Renal cortex interstitium (tissue), 15 donors: ENCODE measurements around the gene STUB1. TPM values are rescaled to one million over a fixed set of nuclear protein-coding genes. Genes with fewer than 3 reads are reported as not detected.
A peak's percentile ranks its signal among the peaks of the same experiment; 100 is the strongest.

Experiments
- DNase-seq, 11 donors: peaks; one replicate each; pipeline ENCODE4 v3.0.0-alpha.2; 2013; ENCODE audit warnings: low read depth in 9 of 11, low spot score in 4 of 11; ENCODE audit errors: extremely low read depth in 1 of 11
- long read RNA-seq, 16 experiments: transcript quantifications; one replicate each; lab custom pipeline, GENCODE V29; 2026
- polyA plus RNA-seq, 3 donors: library from polyadenylated mRNA; unstranded; fragments of 120-200 nt; gene quantifications; one replicate each; pipeline ENCODE4 v1.2.1, GENCODE V29; 2013; ENCODE audit not compliant: insufficient read length in 3 of 3

STUB1 gene
- 100 to 1,000 TPM in 2 of 3 donors, 10 to 100 TPM in 1; 97.8 to 133 (median 126) TPM for polyA plus RNA-seq
- long read RNA-seq, donor 1, transcript STUB1-201 (7 exons, 1,472 nt) = major isoform, 53 of 61 reads
- long read RNA-seq, donor 1, partial matches to known transcripts = 0 of 61 reads
- long read RNA-seq, donor 1, other reads (novel, unspliced or antisense) = 0 of 61 reads
- long read RNA-seq, donor 2, transcript STUB1-201 (7 exons, 1,472 nt) = major isoform, 37 of 43 reads
- long read RNA-seq, donor 2, partial matches to known transcripts = 0 of 43 reads
- long read RNA-seq, donor 2, other reads (novel, unspliced or antisense) = 0 of 43 reads
- long read RNA-seq, donor 3, transcript STUB1-201 (7 exons, 1,472 nt) = major isoform, 58 of 69 reads
- long read RNA-seq, donor 3, transcript STUB1-204 (6 exons, 875 nt) = minor isoform, 10 of 69 reads
- long read RNA-seq, donor 3, partial matches to known transcripts = 0 of 69 reads
- long read RNA-seq, donor 3, other reads (novel, unspliced or antisense) = 0 of 69 reads
- long read RNA-seq, donor 4, transcript STUB1-201 (7 exons, 1,472 nt) = major isoform, 31 of 36 reads
- long read RNA-seq, donor 4, partial matches to known transcripts = 0 of 36 reads
- long read RNA-seq, donor 4, other reads (novel, unspliced or antisense) = 0 of 36 reads
- long read RNA-seq, donor 5 = 0 reads
- long read RNA-seq, donor 6, transcript STUB1-201 (7 exons, 1,472 nt) = major isoform, 39 of 45 reads
- long read RNA-seq, donor 6, partial matches to known transcripts = 0 of 45 reads
- long read RNA-seq, donor 6, other reads (novel, unspliced or antisense) = 0 of 45 reads
- long read RNA-seq, donor 7, transcript STUB1-201 (7 exons, 1,472 nt) = major isoform, 41 of 50 reads
- long read RNA-seq, donor 7, partial matches to known transcripts = 5 of 50 reads
- long read RNA-seq, donor 7, other reads (novel, unspliced or antisense) = 0 of 50 reads
- long read RNA-seq, donor 8 = 0 reads
- long read RNA-seq, donor 9, transcript STUB1-204 (6 exons, 875 nt) = minor isoform, 9 of 57 reads
- long read RNA-seq, donor 9, transcript STUB1-201 (7 exons, 1,472 nt) = major isoform, 45 of 57 reads
- long read RNA-seq, donor 9, partial matches to known transcripts = 0 of 57 reads
- long read RNA-seq, donor 9, other reads (novel, unspliced or antisense) = 0 of 57 reads
- long read RNA-seq, donor 10, transcript STUB1-201 (7 exons, 1,472 nt) = major isoform, 41 of 49 reads
- long read RNA-seq, donor 10, transcript STUB1-204 (6 exons, 875 nt) = minor isoform, 6 of 49 reads
- long read RNA-seq, donor 10, partial matches to known transcripts = 0 of 49 reads
- long read RNA-seq, donor 10, other reads (novel, unspliced or antisense) = 0 of 49 reads
- long read RNA-seq, donor 11, transcript STUB1-201 (7 exons, 1,472 nt) = major isoform, 26 of 30 reads
- long read RNA-seq, donor 11, partial matches to known transcripts = 0 of 30 reads
- long read RNA-seq, donor 11, other reads (novel, unspliced or antisense) = 0 of 30 reads
- long read RNA-seq, donor 12, transcript STUB1-201 (7 exons, 1,472 nt) = major isoform, 29 of 31 reads
- long read RNA-seq, donor 12, partial matches to known transcripts = 0 of 31 reads
- long read RNA-seq, donor 12, other reads (novel, unspliced or antisense) = 0 of 31 reads
- long read RNA-seq, donor 13 = 0 reads
- long read RNA-seq, donor 14, transcript STUB1-201 (7 exons, 1,472 nt) = major isoform, 48 of 62 reads
- long read RNA-seq, donor 14, partial matches to known transcripts = 0 of 62 reads
- long read RNA-seq, donor 14, other reads (novel, unspliced or antisense) = 12 of 62 reads
- long read RNA-seq, donor 15, transcript STUB1-201 (7 exons, 1,472 nt) = major isoform, 24 of 33 reads
- long read RNA-seq, donor 15, transcript STUB1-204 (6 exons, 875 nt) = minor isoform, 9 of 33 reads
- long read RNA-seq, donor 15, partial matches to known transcripts = 0 of 33 reads
- long read RNA-seq, donor 15, other reads (novel, unspliced or antisense) = 0 of 33 reads
- long read RNA-seq, donor 16, transcript STUB1-204 (6 exons, 875 nt) = minor isoform, 13 of 151 reads
- long read RNA-seq, donor 16, transcript STUB1-201 (7 exons, 1,472 nt) = major isoform, 123 of 151 reads
- long read RNA-seq, donor 16, transcript STUB1-202 (4 exons, 894 nt) = minor isoform, 7 of 151 reads
- long read RNA-seq, donor 16, partial matches to known transcripts = 0 of 151 reads
- long read RNA-seq, donor 16, other reads (novel, unspliced or antisense) = 7 of 151 reads

DNA sequence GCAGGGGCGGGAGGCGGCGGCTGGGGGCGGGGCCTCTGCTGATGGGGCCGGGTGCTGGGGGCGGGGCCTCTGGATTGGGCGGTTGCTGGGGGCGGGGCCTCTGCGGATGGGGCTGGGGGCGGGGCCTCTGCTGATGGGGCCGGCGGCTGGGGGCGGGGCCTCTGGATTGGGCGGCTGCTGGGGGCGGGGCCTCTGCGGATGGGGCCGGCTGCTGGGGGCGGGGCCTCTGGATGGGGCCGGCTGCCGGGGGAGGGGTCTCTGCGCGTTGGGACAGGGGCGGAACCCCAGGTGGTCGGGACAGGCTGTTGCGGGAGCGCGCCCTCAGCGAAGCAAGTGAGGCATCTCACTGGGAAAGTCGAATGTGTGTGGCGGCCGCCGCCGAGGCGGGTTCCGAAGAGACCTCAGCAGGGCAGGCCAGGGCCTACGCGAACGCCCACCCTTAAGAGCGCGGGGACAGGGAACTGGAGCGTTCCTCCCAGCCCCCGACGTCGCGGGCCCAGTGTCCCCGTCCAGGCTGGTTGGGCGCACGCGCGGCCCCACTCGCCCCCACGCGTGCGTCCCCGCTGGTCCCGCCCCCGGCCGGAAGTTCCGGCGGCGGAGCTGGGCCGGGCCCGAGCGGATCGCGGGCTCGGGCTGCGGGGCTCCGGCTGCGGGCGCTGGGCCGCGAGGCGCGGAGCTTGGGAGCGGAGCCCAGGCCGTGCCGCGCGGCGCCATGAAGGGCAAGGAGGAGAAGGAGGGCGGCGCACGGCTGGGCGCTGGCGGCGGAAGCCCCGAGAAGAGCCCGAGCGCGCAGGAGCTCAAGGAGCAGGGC, at the start of gene STUB1:
TSS of gene STUB1 (plus strand) at position 597 of the 811 bp plus-strand sequence. CDS start at position 713, 116 bp downstream.
- peak in 10 of 11 donors; percentile 47 to 83 (median 72) for DNase-seq

GRCh38 chr16:630815-631405, 49.3 kb upstream of the STUB1 start, which contains the start of gene WFIKKN1:
Gene WFIKKN1, plus strand, starts transcription at chr16:630985. Its CDS starts 269 bp downstream, at chr16:631254.
- no peak for DNase-seq

DNA sequence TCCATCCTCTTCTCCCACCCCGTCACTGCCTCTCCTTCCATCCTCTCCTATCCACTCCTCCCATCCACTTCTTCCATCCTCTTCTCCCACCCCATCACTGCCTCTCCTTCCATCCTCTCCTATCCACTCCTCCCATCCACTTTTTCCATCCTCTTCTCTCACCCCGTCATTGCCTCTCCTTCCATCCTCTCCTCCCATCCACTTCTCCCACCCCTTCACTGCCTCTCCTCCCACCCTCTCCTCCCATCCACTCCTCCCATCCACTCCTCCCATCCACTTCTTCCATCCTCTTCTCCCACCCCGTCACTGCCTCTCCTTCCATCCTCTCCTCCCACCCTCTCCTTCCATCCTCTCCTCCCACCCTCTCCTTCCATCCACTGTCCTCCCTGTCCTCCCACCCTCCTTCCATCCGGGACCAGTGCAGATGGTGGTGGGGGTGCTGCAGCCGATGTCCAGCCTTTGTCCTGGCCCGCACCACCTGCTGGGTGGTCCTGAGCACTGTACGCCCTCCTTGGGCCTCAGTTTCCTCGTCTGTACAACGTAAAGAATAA, 48.3 kb upstream of the STUB1 start:
- no peak for DNase-seq

DNA sequence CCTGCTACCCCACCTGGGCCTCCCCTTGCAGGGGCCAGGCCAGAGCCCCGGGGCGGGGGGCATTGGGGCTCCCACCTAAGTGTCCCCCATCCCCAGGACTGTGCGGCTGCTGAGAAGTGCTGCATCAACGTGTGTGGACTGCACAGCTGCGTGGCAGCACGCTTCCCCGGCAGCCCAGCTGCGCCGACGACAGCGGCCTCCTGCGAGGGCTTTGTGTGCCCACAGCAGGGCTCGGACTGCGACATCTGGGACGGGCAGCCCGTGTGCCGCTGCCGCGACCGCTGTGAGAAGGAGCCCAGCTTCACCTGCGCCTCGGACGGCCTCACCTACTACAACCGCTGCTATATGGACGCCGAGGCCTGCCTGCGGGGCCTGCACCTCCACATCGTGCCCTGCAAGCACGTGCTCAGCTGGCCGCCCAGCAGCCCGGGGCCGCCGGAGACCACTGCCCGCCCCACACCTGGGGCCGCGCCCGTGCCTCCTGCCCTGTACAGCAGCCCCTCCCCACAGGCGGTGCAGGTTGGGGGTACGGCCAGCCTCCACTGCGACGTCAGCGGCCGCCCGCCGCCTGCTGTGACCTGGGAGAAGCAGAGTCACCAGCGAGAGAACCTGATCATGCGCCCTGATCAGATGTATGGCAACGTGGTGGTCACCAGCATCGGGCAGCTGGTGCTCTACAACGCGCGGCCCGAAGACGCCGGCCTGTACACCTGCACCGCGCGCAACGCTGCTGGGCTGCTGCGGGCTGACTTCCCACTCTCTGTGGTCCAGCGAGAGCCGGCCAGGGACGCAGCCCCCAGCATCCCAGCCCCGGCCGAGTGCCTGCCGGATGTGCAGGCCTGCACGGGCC, 47.5 kb upstream of the STUB1 start:
- DNase-seq = no peak

DNA sequence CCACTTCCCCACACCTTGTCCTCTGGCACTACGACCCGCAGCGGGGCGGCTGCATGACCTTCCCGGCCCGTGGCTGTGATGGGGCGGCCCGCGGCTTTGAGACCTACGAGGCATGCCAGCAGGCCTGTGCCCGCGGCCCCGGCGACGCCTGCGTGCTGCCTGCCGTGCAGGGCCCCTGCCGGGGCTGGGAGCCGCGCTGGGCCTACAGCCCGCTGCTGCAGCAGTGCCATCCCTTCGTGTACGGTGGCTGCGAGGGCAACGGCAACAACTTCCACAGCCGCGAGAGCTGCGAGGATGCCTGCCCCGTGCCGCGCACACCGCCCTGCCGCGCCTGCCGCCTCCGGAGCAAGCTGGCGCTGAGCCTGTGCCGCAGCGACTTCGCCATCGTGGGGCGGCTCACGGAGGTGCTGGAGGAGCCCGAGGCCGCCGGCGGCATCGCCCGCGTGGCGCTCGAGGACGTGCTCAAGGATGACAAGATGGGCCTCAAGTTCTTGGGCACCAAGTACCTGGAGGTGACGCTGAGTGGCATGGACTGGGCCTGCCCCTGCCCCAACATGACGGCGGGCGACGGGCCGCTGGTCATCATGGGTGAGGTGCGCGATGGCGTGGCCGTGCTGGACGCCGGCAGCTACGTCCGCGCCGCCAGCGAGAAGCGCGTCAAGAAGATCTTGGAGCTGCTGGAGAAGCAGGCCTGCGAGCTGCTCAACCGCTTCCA, 46.7 kb upstream of the STUB1 start:
- DNase-seq = no peak

DNA sequence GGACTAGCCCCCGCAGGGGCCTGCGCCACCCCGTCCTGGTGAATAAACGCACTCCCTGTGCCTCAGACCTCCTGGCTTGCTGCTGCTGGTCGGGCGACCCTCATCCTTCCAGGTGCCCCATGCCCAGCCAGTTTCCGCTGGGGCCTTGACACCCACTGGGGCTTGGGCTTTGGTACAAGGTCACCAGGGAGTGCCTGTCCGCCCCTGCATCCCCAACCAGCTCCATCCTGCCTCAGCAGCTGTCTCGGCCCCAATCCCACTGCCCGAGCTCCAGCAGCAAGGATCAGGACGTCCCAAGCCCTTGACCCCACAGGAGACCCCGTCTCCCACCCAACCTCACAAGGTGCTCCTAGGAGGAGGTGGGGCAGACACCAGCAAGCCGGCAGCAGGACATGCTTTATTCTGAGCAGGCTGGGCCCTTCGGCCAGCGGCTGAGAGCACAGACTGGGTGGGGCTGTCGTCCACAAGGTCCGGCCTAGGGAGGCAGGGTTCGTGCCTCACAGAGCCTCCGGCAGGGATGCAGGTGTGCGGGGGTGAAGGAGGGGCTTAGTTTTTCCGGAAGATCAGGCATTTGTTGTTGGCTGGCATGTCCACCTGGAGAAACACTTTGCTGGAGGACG, 46.0 kb upstream of the STUB1 start:
- no peak for DNase-seq

GRCh38 chr16:634996-635395, 45.2 kb upstream of the STUB1 start:
- DNase-seq = no peak

DNA sequence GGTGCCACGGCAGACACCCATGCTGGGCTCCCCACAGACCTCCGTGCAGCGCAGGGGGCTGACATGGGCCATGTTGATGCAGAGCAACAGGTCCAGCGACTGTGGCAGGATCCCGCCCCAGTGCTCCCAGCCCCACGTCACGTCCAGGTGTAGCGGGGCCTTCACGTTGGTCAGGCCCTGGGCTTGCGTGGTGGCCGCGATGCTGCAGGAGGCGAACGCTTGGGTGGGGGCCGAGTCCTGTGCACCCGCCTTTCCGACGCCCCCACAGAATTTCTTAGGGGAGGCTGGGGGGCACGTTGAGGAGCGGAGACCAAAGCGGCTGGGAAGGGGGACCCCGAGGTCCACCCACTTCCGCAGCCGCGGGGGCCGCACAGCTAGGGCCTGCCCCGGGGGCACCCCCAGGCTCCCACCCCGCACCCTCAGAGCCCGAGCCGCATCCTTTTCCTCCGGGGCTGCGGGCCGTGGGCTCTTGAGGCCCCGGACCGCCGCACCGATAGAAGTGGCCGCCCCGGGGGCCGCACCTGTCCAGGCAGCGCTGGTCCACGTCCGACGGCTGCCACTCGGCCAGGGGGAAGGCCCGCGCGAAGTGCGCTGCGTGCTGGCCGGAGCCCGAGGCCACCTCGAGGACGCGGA, 44.5 kb upstream of the STUB1 start:
- DNase-seq = no peak

GRCh38 chr16:636206-637080, 43.8 kb upstream of the STUB1 start, which contains the start of gene METTL26:
Gene METTL26, minus strand, starts transcription at chr16:636305. Its CDS starts 15 bp downstream, at chr16:636290.
- DNase-seq = peak; percentile 77 to 92 (median 89)

DNA sequence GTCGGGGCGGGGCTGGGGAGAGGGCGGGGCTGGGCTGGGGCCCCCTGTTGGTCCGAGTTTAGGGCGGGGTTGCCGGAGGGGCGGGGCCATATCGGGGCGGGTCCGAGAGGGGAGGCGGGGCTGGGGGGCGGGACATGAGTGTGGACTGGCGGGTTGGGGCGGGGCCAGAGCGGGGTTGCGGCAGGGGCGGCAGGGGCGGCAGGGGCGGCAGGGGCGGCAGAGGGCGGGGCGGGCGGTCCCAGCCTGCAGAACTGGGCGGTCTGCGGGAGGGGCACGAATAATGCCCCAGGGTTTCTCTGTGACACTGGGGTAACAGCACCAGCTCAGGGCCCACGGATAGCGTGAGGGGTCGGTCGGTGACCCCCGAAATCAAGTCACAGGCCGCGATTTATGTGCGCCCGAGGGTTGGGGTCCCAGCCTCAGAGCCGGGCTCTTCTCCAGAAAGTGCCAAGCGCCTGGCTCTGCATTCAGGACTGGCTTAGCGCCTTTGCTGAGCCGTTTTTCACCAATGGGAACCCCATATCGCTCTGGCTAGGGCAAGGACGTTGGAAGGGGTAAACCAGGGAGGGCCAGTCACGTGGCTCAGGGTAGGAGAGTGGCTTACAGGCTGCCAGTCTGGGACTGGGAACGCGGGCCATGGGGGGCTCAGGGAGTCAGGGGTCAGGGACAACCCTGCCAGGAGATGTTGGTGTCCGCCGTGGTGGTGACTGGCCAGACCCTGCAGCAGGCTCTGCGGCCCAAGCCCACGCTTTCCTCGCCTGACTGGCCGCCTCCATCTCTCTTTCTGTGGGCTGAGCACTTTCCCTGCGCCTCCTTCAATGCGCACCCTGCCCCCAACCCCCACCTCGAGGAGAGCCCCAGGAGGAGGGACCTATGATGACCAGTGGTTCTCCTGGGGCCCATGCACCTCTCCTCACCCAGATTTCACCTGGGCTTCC, 42.9 kb upstream of the STUB1 start:
- DNase-seq = peak in 6 of 11 donors; percentile 64 to 87 (median 76)

- DNase-seq = no peak
Measured at GRCh38 chr16:638034-638543, 42.1 kb upstream of the STUB1 start.
